H1 (cell line): Measurements from ENCODE around the gene OSBPL6. TPM values are rescaled to one million over a fixed set of nuclear protein-coding genes. Genes with fewer than 3 reads are reported as not detected.

ENCODE experiments used
- KDM4A ChIP-seq: IDR thresholded peaks from one replicate; pipeline ENCODE4 v1.7.1; 2012; ENCODE audit warnings: low read depth, mild to moderate bottlenecking, moderate library complexity, low read length, inconsistent platforms; ENCODE audit not compliant: severe bottlenecking
- PHF8 ChIP-seq: fragments of 200-600 bp; sonication (generic); conservative IDR thresholded peaks from 2 replicates; pipeline ENCODE4 v1.7.1; 2012; ENCODE audit warnings: low read depth, mild to moderate bottlenecking, inconsistent platforms, low read length, moderate library complexity
- RNF2 ChIP-seq: fragments of 200-900, 300-1000 bp; sonication (generic); IDR thresholded peaks from 2 replicates; pipeline ENCODE4 v1.7.1; 2016; ENCODE audit warnings: borderline replicate concordance, low read depth, mild to moderate bottlenecking, antibody characterized with exemption, low read length; ENCODE audit not compliant: poor library complexity, severe bottlenecking; ENCODE audit errors: missing control alignments
- SIN3A ChIP-seq, 2 experiments: IDR thresholded peaks in 1 of 2; conservative IDR thresholded peaks in 1 of 2; 2 replicates each; pipeline ENCODE4 v1.6.1; 2011 to 2012; ENCODE audit warnings: low read length in 2 of 2, improper control_type of control experiment in 1 of 2, low read depth in 1 of 2, mild to moderate bottlenecking in 1 of 2
- TAF7 ChIP-seq: optimal IDR thresholded peaks from 2 replicates; pipeline ENCODE3; 2011; ENCODE audit warnings: low read depth, mild to moderate bottlenecking, inconsistent platforms, low read length, moderate library complexity, borderline replicate concordance
- polyA plus RNA-seq, 7 experiments: library from polyadenylated mRNA; depleted of rRNA in 3 of 7; stranded (reverse) in 5 of 7; unstranded in 2 of 7; fragments of >200 nt in 5 of 7; fragments of 200-250 nt in 2 of 7; gene quantifications; 1 replicate in 5 of 7; 2 replicates in 1 of 7; 4 replicates in 1 of 7; pipeline versions ENCODE4 v1.2.1 to v1.2.3, GENCODE V29; 2011 to 2013; ENCODE audit warnings: missing spikeins in 2 of 7, mixed read lengths in 2 of 7
- total RNA-seq: library from RNA; stranded (reverse); fragmentation: NEBNext Ultra II Directional; extraction: Animal tissue kit (Norgen Biotek cat#: 25700); gene quantifications from 2 replicates; pipeline ENCODE4 v1.2.1, GENCODE V29; 2021
- TF ChIP-seq, protein P1 (sequence below), 3 experiments: IDR thresholded peaks; 1 replicate in 2 of 3; 2 replicates in 1 of 3; pipeline versions ENCODE4 v1.5.1 to v1.6.1; 2011; ENCODE audit warnings: low read length in 3 of 3, mild to moderate bottlenecking in 3 of 3, inconsistent platforms in 2 of 3, low read depth in 1 of 3, moderate library complexity in 1 of 3; ENCODE audit not compliant: insufficient read depth in 1 of 3; ENCODE audit errors: control extremely low read depth in 1 of 3

OSBPL6 gene
- total and polyA plus RNA-seq, 2 of the 8 experiments (the other 6 are each of a cell fraction or from before 2014, with no cell fraction given) = 1.7 to 5.6 TPM

DNA sequence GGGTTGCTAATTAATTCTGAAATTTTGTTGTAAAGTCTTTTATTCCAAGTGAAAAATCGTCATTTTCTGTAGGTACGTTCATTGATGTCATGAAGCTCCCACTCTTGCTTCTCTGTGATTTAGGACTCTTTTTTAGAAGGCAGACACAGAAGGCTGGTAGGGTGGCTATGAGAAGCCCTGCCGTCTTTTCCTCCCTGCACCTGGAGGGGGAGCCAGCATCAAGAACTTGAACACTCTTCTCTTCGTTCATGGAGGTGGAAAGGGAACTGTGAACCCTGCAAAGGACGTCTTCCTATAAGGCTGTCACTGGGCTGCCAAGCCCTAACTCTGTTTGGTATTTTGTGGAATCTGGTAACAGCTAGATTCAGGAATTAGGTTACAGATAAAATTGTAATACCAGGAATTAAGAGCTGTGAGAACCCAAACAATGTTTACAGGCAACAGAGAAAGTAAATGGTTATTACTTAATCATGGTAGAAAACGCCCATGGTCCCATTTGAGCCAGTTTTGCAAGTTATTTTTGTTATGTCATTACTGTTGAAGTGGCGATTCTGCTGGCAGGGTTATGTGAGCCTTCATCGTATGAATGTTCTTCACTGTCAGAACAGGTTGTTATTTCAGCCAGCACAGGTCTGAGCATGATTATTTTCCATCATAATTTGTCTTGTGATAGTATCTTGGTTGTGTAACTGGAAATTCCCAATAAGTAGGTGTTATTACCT is 112.2 kb downstream of the OSBPL6 start (continued):
- TF ChIP-seq SIN3A (conservative IDR thresholded peaks at IDR 0.05 in 1 of 2, IDR thresholded peaks at IDR 0.05 in 1 of 2; ENCODE audit: low read depth in 1 of 2, low read length in 2 of 2) = no peak
- TF ChIP-seq TAF7 = no peak
- no peak for TF ChIP-seq KDM4A
- TF ChIP-seq, protein P1, sequence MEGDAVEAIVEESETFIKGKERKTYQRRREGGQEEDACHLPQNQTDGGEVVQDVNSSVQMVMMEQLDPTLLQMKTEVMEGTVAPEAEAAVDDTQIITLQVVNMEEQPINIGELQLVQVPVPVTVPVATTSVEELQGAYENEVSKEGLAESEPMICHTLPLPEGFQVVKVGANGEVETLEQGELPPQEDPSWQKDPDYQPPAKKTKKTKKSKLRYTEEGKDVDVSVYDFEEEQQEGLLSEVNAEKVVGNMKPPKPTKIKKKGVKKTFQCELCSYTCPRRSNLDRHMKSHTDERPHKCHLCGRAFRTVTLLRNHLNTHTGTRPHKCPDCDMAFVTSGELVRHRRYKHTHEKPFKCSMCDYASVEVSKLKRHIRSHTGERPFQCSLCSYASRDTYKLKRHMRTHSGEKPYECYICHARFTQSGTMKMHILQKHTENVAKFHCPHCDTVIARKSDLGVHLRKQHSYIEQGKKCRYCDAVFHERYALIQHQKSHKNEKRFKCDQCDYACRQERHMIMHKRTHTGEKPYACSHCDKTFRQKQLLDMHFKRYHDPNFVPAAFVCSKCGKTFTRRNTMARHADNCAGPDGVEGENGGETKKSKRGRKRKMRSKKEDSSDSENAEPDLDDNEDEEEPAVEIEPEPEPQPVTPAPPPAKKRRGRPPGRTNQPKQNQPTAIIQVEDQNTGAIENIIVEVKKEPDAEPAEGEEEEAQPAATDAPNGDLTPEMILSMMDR (IDR thresholded peaks at IDR 0.05; ENCODE audit: control extremely low read depth in 1 of 3, insufficient read depth in 1 of 3, low read depth in 1 of 3, low read length in 3 of 3) = peak; percentile 70 to 86 (median 75)
- no peak for TF ChIP-seq RNF2
- no peak for TF ChIP-seq PHF8
